Thoracic aorta (tissue), 2 donors: ENCODE measurements around the gene ITGA4. TPM values are rescaled to one million over a fixed set of nuclear protein-coding genes. Genes with fewer than 3 reads are reported as not detected.

Experiments
- ATAC-seq: fragments of 150-250 bp; one replicate; pipeline ENCODE4 v1.8.0; 2017; ENCODE audit warnings: low read depth; ENCODE audit not compliant: insufficient number of reproducible peaks, low FRiP score
- DNase-seq: peaks from one replicate; pipeline ENCODE4 v3.0.0-alpha.2; 2020; ENCODE audit warnings: low spot score
- H3K27ac ChIP-seq, 2 donors: fragments of 200-600 bp; sonication (generic); 1 replicate in 1 of 2; 2 replicates in 1 of 2; pipeline ENCODE4 v1.5.1; 2016; ENCODE audit warnings: mild to moderate bottlenecking in 2 of 2, moderate library complexity in 2 of 2
- H3K27me3 ChIP-seq: fragments of 200-600 bp; sonication (generic); replicated peaks from 2 replicates; pipeline ENCODE4 v1.6.0; 2016; ENCODE audit warnings: mild to moderate bottlenecking; ENCODE audit not compliant: insufficient read depth
- H3K36me3 ChIP-seq: fragments of 200-600 bp; sonication (generic); one replicate; pipeline ENCODE4 v1.5.1; 2016
- H3K4me1 ChIP-seq, 2 donors: fragments of 200-600 bp; sonication (generic); 1 replicate in 1 of 2; 2 replicates in 1 of 2; pipeline versions ENCODE4 v1.5.1 to v1.6.0; 2016; ENCODE audit warnings: low read depth in 2 of 2, mild to moderate bottlenecking in 1 of 2; ENCODE audit not compliant: control insufficient read depth in 1 of 2
- H3K4me3 ChIP-seq: fragments of 200-600 bp; sonication (generic); 2 replicates; pipeline ENCODE4 v1.5.1; 2016; ENCODE audit warnings: mild to moderate bottlenecking
- H3K9me3 ChIP-seq: fragments of 200-600 bp; sonication (generic); 2 replicates; pipeline ENCODE4 v1.5.1; 2016
- CTCF ChIP-seq: fragments of 200-600 bp; sonication (generic); IDR thresholded peaks from one replicate; pipeline ENCODE4 v1.5.1; 2019; ENCODE audit warnings: antibody characterized with exemption
- total RNA-seq, 2 donors: library from RNA; depleted of rRNA; stranded (reverse); fragments of >200 nt; gene quantifications; one replicate each; pipeline versions ENCODE4 v1.1.0 to v1.2.3, GENCODE V29; 2016

The ITGA4 gene
- total RNA-seq, 2 donors from 2014 or later, result 21.9 to 40.3 TPM

- H3K27me3 ChIP-seq, result no peaks in the 10 kb centered on the region
- DNase-seq (no peak), ATAC-seq (no peak)
- no peaks in the 10 kb centered on the region for H3K4me1 ChIP-seq
- H3K27ac ChIP-seq, result no peak overlapping the region
- no peaks in the 10 kb centered on the region for H3K36me3 ChIP-seq
- H3K4me3 ChIP-seq, result no peak overlapping the region
- H3K9me3 ChIP-seq, result no peaks in the 10 kb centered on the region
- no peak for TF ChIP-seq CTCF
Observed at GRCh38 chr2:181570059-181570458, 112.9 kb downstream of the ITGA4 start.

- Histone ChIP-seq H3K4me1 (no peaks in the 10 kb centered on the region), H3K36me3 (no peaks in the 10 kb centered on the region), H3K27ac (no peak overlapping the region), H3K27me3 (no peaks in the 10 kb centered on the region), H3K9me3 (no peaks in the 10 kb centered on the region), H3K4me3 (no peak overlapping the region)
- ATAC-seq (no peak), DNase-seq (no peak)
- TF ChIP-seq CTCF, result no peak
Observed at GRCh38 chr2:181570833-181571661, 113.9 kb downstream of the ITGA4 start.

GRCh38 chr2:181573140-181573736 lies 116.1 kb downstream of the ITGA4 start:
- ATAC-seq (no peak), DNase-seq (no peak)
- TF ChIP-seq CTCF, result no peak
- H3K9me3 ChIP-seq, result no peaks in the 10 kb centered on the region
- H3K27ac ChIP-seq, result no peak overlapping the region
- H3K36me3 ChIP-seq, result no peaks in the 10 kb centered on the region
- H3K4me3 ChIP-seq, result no peak overlapping the region
- no peaks in the 10 kb centered on the region for H3K27me3 ChIP-seq
- no peaks in the 10 kb centered on the region for H3K4me1 ChIP-seq

- Histone ChIP-seq H3K27ac (no peak overlapping the region), H3K4me1 (no peaks in the 10 kb centered on the region), H3K9me3 (no peaks in the 10 kb centered on the region), H3K4me3 (no peak overlapping the region), H3K27me3 (no peaks in the 10 kb centered on the region), H3K36me3 (no peaks in the 10 kb centered on the region)
- no peak for TF ChIP-seq CTCF
- ATAC-seq (no peak), DNase-seq (no peak)
Observed at GRCh38 chr2:181574321-181574720, 117.1 kb downstream of the ITGA4 start.

- ATAC-seq, result no peak
- no peaks in the 10 kb centered on the region for H3K27me3 ChIP-seq
- DNase-seq, result no peak
- no peaks in the 10 kb centered on the region for H3K36me3 ChIP-seq
- no peaks in the 10 kb centered on the region for H3K4me1 ChIP-seq
- no peak overlapping the region for H3K27ac ChIP-seq
- H3K9me3 ChIP-seq, result no peaks in the 10 kb centered on the region
- TF ChIP-seq CTCF, result no peak
- H3K4me3 ChIP-seq, result no peak overlapping the region
Observed at GRCh38 chr2:181575024-181575649, 118.0 kb downstream of the ITGA4 start.
